Prostate gland (tissue), 2 donors: ENCODE data around the gene PAX6. TPM values are rescaled to one million over a fixed set of nuclear protein-coding genes. Genes with fewer than 3 reads are reported as not detected.
"Not testable (repeated sequence)": the region's sequence is repeated elsewhere in the genome, so short reads cannot be mapped to it uniquely, and the experiment has no call there.

Source experiments
- DNase-seq: peaks from one replicate; pipeline ENCODE4 v3.0.0-alpha.2; 2019; ENCODE audit warnings: low spot score
- H3K27ac ChIP-seq, 2 donors: fragments of 200-600 bp; sonication (generic); 2 replicates each; pipeline ENCODE4 v1.5.1; 2017 to 2019
- H3K27me3 ChIP-seq: fragments of 200-600 bp; sonication (generic); replicated peaks from 2 replicates; pipeline ENCODE4 v1.5.1; 2019; ENCODE audit not compliant: insufficient read depth
- H3K36me3 ChIP-seq, 2 donors: fragments of 200-600 bp; sonication (generic); 1 replicate in 1 of 2; 2 replicates in 1 of 2; pipeline versions ENCODE4 v1.5.1 to v1.8.1; 2017 to 2019
- H3K4me1 ChIP-seq: fragments of 200-600 bp; sonication (generic); replicated peaks from 2 replicates; pipeline ENCODE4 v1.5.1; 2019
- H3K4me3 ChIP-seq, 2 donors: fragments of 200-600 bp; sonication (generic); 2 replicates each; pipeline ENCODE4 v1.5.1; 2017 to 2019
- H3K9me3 ChIP-seq: fragments of 200-600 bp; sonication (generic); 2 replicates; pipeline ENCODE4 v1.5.1; 2017
- CTCF ChIP-seq, 4 experiments: fragments of 200-600 bp in 2 of 4; fragments of 450-650 bp in 2 of 4; sonication (generic) in 2 of 4; IDR thresholded peaks; 1 replicate in 3 of 4; 2 replicates in 1 of 4; pipeline ENCODE4 v1.5.1; 2016 to 2019; ENCODE audit warnings: antibody characterized with exemption in 4 of 4, mild to moderate bottlenecking in 2 of 4, moderate library complexity in 2 of 4
- POLR2A ChIP-seq: fragments of 450-650 bp; IDR thresholded peaks from one replicate; pipeline ENCODE4 v1.6.1; 2016; ENCODE audit warnings: antibody characterized with exemption, mild to moderate bottlenecking
- POLR2AphosphoS5 ChIP-seq: sonication (generic); formaldehyde crosslinking; IDR thresholded peaks from one replicate; pipeline ENCODE4 v1.6.1; 2017; ENCODE audit warnings: antibody characterized with exemption
- WGBS: methylation state at CpG from one replicate; pipeline ENCODE4 v1.1.5; 2018; 5-methylcytosine and 5-hydroxymethylcytosine counted together
- intact Hi-C: fragments of 100-400 bp; cut with DNase I; formaldehyde crosslinking; loops from one replicate; pipeline ENCODE4 v1.14.2; 2022
- total RNA-seq, 2 donors: library from RNA; depleted of rRNA; stranded (reverse); fragments of >200 nt; gene quantifications; one replicate each; pipeline ENCODE4 v1.1.0, GENCODE V29; 2016

Gene PAX6
- total RNA-seq, 2 donors from 2014 or later = 0.80 TPM; not detected in 1

DNA sequence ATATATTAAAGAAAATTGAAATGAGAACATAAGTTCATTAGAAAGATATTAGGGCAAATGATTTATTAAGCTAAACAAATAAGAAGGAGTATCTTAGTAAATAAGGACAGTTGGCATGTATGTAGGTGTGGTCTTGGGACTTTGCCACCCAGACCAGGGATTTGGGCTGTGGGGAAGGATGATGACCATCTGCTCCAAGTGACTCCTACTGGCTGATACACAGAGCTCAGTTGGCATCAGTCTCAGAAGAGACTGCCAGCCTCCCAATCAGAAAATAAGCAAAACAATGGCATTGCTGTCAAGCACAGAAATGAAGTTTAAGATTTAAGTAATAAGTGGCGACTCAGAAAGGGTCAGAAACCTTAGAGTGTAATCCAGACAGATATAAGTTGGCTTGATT is 49.5 kb downstream of the PAX6 start:
- intact Hi-C loops = no loop called here
- H3K4me1 ChIP-seq = no peaks in the 10 kb centered on the region
- no peaks in the 10 kb centered on the region for H3K27me3 ChIP-seq
- no peak for DNase-seq
- no peak overlapping the region for H3K27ac ChIP-seq
- no peaks in the 10 kb centered on the region for H3K9me3 ChIP-seq
- WGBS = 95% methylated on average over 1 of the region's 1 CpG
- H3K4me3 ChIP-seq = no peak overlapping the region
- H3K36me3 ChIP-seq = no peaks in the 10 kb centered on the region
- TF ChIP-seq POLR2A (no peak), CTCF (IDR thresholded peaks at IDR 0.05) (no peak), POLR2AphosphoS5 (no peak)

GRCh38 chr11:31757260-31757835 is 53.8 kb downstream of the PAX6 start:
- no peak for DNase-seq
- 34% methylated on average over 3 of the region's 3 CpGs for WGBS
- intact Hi-C loops = no loop called here
- Histone ChIP-seq H3K9me3 (no peaks in the 10 kb centered on the region), H3K4me3 (no peak overlapping the region), H3K27me3 (no peaks in the 10 kb centered on the region), H3K36me3 (no peaks in the 10 kb centered on the region), H3K27ac (no peak overlapping the region), H3K4me1 (no peaks in the 10 kb centered on the region)
- TF ChIP-seq POLR2A (no peak), CTCF (IDR thresholded peaks at IDR 0.05) (no peak), POLR2AphosphoS5 (no peak)

DNA sequence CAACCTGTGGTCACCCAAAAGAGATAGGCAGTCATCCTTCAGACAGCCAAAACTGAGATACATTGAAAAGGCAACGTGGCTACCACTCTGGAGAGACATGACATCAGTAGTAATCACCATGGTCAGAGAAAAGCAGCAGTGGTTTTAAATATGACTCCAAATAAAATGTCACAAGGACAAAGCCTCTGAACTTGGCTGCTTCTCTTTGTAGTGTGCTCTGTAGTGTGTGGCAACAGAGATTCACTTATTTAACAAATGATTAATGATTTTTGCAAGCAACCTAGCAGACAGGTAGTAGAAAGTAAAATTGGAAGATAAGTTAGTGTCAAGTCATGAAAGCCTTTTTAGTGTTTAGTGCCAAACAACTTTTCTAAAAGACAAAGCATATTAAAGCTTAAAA is 63.5 kb downstream of the PAX6 start:
- TF ChIP-seq CTCF (IDR thresholded peaks at IDR 0.05) = no peak
- TF ChIP-seq POLR2A = no peak
- no peak for TF ChIP-seq POLR2AphosphoS5
- Histone ChIP-seq H3K4me3 (no peak overlapping the region), H3K36me3 (no peaks in the 10 kb centered on the region), H3K4me1 (no peaks in the 10 kb centered on the region), H3K9me3 (no peaks in the 10 kb centered on the region), H3K27ac (no peak overlapping the region), H3K27me3 (no peaks in the 10 kb centered on the region)
- no peak for DNase-seq
- intact Hi-C loops = no loop called here
- WGBS = 15% methylated on average over 1 of the region's 1 CpG

- H3K4me1 ChIP-seq, H3K27ac ChIP-seq, H3K36me3 ChIP-seq, H3K9me3 ChIP-seq, intact Hi-C loops, H3K4me3 ChIP-seq, H3K27me3 ChIP-seq, DNase-seq: not testable (repeated sequence)
- over 99% methylated on average over 26 of the region's 26 CpGs for WGBS
These were observed 70.3 kb downstream of the PAX6 start for GRCh38 chr11:31740731-31741368.

DNA sequence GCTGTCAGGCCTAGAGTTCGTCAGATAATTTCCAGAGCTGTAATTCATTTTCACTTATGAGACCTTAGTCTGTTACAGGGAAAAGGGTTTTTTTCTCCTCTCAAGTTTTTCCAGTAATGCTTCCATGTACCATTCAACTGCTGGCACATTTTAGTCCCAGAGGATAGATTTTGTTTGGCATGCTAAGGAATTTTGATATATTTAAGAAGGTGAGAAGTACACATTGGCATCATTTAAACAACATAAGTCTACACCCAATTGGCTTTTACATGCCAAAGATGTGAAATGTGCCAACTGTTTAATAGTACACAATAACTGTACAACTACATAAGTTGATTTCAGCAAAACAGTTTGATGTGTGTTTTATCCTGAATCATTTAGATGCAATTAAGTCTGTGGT is 71.0 kb downstream of the PAX6 start:
- Histone ChIP-seq H3K27me3 (no peaks in the 10 kb centered on the region), H3K4me1 (no peaks in the 10 kb centered on the region), H3K36me3 (no peaks in the 10 kb centered on the region), H3K27ac (no peak overlapping the region), H3K9me3 (no peaks in the 10 kb centered on the region), H3K4me3 (no peak overlapping the region)
- intact Hi-C loops = no loop called here
- DNase-seq = no peak
- TF ChIP-seq CTCF (IDR thresholded peaks at IDR 0.05) = no peak
- no peak for TF ChIP-seq POLR2AphosphoS5
- no peak for TF ChIP-seq POLR2A
- 83% methylated on average over 1 of the region's 1 CpG for WGBS
